Adrenal gland (tissue), 5 donors: ENCODE results near the gene GPR158.

Source experiments
- CTCF ChIP-seq, 6 experiments: fragments of 450-650 bp in 4 of 6; fragments of 200-600 bp in 2 of 6; sonication (generic) in 1 of 6; IDR thresholded peaks; 1 replicate in 5 of 6; 2 replicates in 1 of 6; pipeline versions ENCODE4 v1.5.1 to v1.8.0; 2016 to 2021; ENCODE audit warnings: antibody characterized with exemption in 6 of 6, mild to moderate bottlenecking in 2 of 6, moderate library complexity in 1 of 6
- POLR2A ChIP-seq, 2 donors: fragments of 450-650 bp; IDR thresholded peaks; one replicate each; pipeline ENCODE4 v1.6.1; 2017; ENCODE audit warnings: antibody characterized with exemption in 2 of 2, mild to moderate bottlenecking in 2 of 2, moderate library complexity in 1 of 2
- donor health status: DM: no; HTN: no; CAD: no.

- TF ChIP-seq POLR2A (IDR thresholded peaks at IDR 0.05) (no peak), CTCF (IDR thresholded peaks at IDR 0.05) (no peak)
These were observed 43.9 kb upstream of the GPR158 start for GRCh38 chr10:25130906-25131305.
